BLaER1 treated with 17β-estradiol and CSF1 and Interleukin-3, amounts not matched to agents 10 nM and 100 nM (cell line): ENCODE measurements around the gene CFAP99.

Experiments used
- H3K27ac ChIP-seq, 11 experiments: shearing (Covaris generic); formaldehyde crosslinking; 2 replicates each; pipeline ENCODE4 v1.8.1; 2022
- H3K27me3 ChIP-seq, 11 experiments: shearing (Covaris generic); formaldehyde crosslinking; 2 replicates each; pipeline ENCODE4 v1.8.1; 2022
- H3K36me3 ChIP-seq, 11 experiments: shearing (Covaris generic); formaldehyde crosslinking; 2 replicates each; pipeline ENCODE4 v1.8.1; 2022
- H3K4me1 ChIP-seq, 10 experiments: shearing (Covaris generic); formaldehyde crosslinking; 2 replicates each; pipeline ENCODE4 v1.8.1; 2022
- H3K4me2 ChIP-seq, 11 experiments: shearing (Covaris generic); formaldehyde crosslinking; 2 replicates each; pipeline ENCODE4 v1.8.1; 2022
- H3K4me3 ChIP-seq, 10 experiments: shearing (Covaris generic); formaldehyde crosslinking; 2 replicates each; pipeline ENCODE4 v1.8.1; 2022
- H3K9ac ChIP-seq, 11 experiments: shearing (Covaris generic); formaldehyde crosslinking; 2 replicates each; pipeline ENCODE4 v1.8.1; 2022
- H3K9me3 ChIP-seq, 11 experiments: shearing (Covaris generic); formaldehyde crosslinking; replicated peaks in 1 of 11; 2 replicates each; pipeline ENCODE4 v1.8.1; 2022
- H4K20me1 ChIP-seq, 11 experiments: shearing (Covaris generic); formaldehyde crosslinking; 2 replicates each; pipeline ENCODE4 v1.8.1; 2022
- Cebpa-rat ChIP-seq, 11 experiments: shearing (Covaris generic); IDR thresholded peaks; 2 replicates each; pipeline ENCODE4 v1.8.1; 2022

The CFAP99 gene

DNA sequence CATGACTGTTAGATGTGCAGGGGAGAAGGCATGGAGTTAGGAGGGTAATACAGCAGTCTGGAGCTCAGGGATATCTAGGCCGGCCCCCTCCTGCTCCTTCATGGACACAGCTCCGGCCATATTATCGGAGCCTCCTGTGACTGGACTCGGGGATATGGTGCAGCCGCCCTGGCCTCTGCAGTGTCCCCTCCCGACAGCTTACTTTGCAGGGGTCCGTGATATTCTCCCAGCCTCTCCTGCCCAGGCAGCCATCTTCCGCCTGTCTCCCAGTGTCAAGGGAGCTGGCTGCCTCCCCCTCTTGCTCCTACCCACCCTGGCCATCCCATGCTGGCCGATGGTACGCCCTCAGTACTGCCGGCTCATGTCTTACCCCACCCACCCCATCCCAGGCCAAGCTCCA is 30.3 kb downstream of the CFAP99 start:
- TF ChIP-seq Cebpa-rat (IDR thresholded peaks at IDR 0.05) = no peak
- peaks cover 0 to 11% (median 0%) of the 10 kb centered on the region in 11 experiments; a peak in 1 of 22 replicates for H4K20me1 ChIP-seq
- 0 out of 22 replicates have a peak, but pooled peaks cover 0 to 8% (median 0%) of the 10 kb centered on the region in 11 experiments for H3K9me3 ChIP-seq
- H3K4me1 ChIP-seq = peaks cover 0 to 30% (median 17%) of the 10 kb centered on the region in 10 experiments; a peak in 11 of 20 replicates
- no peak overlapping the region for H3K4me3 ChIP-seq
- no peak overlapping the region for H3K9ac ChIP-seq
- H3K27me3 ChIP-seq = no peaks in the 10 kb centered on the region
- H3K27ac ChIP-seq = no peak overlapping the region
- H3K36me3 ChIP-seq = no peaks in the 10 kb centered on the region
- H3K4me2 ChIP-seq = no peak overlapping the region

DNA sequence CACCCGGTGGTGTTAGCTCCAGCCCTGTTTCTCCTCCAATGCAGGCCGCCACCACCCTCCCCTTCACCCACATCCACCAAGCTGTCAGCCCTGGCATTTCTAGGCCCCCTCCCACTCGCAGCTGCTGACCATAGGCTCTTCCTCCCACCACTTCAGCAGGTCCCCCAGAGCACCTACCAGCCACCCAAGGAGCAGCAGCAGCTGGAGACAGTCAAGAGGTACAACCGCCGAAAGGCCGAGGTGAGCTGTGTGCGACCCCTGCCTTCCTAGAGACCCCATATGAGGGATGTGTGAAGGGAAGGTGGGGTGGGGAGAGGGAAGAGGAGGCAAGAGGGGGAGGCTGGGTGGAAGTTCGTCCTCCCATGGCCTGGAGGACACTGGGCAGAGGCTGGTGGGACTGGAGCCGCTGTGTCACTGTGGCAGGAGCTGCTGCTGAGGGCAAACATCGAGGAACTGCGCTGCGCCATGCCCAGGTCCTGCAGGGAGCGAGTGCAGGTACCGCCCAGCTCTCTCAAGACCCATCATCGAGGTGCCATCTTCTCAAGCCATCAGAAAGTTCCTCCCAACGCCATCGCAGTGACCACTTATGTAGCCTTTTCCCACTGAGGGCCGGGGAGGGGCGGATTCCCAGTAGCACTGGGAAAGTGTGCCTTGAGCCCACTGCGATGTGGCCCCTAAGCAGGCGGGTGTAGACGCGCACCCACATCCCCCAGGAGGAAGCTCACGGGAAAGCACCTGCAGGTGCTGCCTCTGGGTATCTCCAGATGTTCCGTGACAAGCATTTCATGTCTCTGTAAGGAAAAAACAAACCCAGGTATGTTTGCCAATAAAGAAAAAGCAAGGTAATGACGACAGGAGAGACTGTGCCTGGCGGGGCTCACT is 31.0 kb downstream of the CFAP99 start:
- TF ChIP-seq Cebpa-rat (IDR thresholded peaks at IDR 0.05) = no peak
- Histone ChIP-seq H3K9ac (no peak overlapping the region), H3K4me1 (peaks cover 0 to 31% (median 18%) of the 10 kb centered on the region in 10 experiments; a peak in 11 of 20 replicates), H3K27ac (no peak overlapping the region), H3K4me2 (peak overlapping the region in 3 of 11 experiments; percentile 1 to 15 (median 12); a peak in 2 of 22 replicates), H3K27me3 (no peaks in the 10 kb centered on the region), H3K9me3 (0 out of 22 replicates have a peak, but pooled peaks cover 0 to 8% (median 0%) of the 10 kb centered on the region in 11 experiments), H3K36me3 (no peaks in the 10 kb centered on the region), H4K20me1 (peaks cover 0 to 11% (median 0%) of the 10 kb centered on the region in 11 experiments; a peak in 1 of 22 replicates), H3K4me3 (no peak overlapping the region)

DNA sequence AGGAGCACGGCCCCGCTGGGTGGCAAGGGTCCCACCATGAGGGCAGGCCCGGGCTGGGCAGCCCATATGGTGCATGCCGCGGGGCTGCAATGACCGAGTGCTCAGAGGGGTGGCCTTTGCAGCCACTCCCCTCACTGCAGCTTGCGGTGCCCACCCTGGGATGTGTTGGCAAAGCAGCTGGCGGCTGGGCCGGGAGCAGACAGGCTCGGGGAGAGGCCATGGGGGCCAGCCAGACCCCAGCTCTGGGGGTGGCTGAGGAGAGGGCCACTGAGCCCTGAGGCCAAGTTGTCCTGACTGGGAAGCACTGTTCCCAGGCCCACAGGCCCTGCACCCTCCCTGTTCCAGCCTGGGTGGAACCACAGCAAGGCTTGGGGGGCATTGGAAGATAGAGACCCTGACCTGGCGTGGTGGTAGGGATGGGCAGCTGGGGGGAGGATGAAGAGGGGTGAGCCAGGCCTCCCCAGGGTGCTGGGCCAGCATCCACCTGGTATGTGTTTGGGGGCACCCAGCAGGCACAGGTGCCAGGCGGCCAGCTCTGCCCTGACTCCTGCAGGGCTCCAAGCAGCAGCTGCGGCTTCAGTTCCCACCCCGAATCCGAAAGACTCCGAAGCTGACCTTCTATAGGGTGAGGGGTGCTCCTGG is 31.8 kb downstream of the CFAP99 start:
- Histone ChIP-seq H3K36me3 (no peaks in the 10 kb centered on the region), H3K27ac (no peak overlapping the region), H3K27me3 (no peaks in the 10 kb centered on the region), H3K4me2 (peak overlapping the region in 3 of 11 experiments; percentile 1 to 15 (median 12); a peak in 2 of 22 replicates), H3K4me1 (peaks cover 0 to 31% (median 18%) of the 10 kb centered on the region in 10 experiments; a peak in 11 of 20 replicates), H4K20me1 (peaks cover 0 to 11% (median 0%) of the 10 kb centered on the region in 11 experiments; a peak in 1 of 22 replicates), H3K9me3 (0 out of 22 replicates have a peak, but pooled peaks cover 0 to 8% (median 0%) of the 10 kb centered on the region in 11 experiments), H3K4me3 (no peak overlapping the region), H3K9ac (peak overlapping the region in 1 of 11 experiments; percentile 14; a peak in 1 of 22 replicates)
- no peak for TF ChIP-seq Cebpa-rat (IDR thresholded peaks at IDR 0.05)

GRCh38 chr4:2451036-2451520 is 32.3 kb downstream of the CFAP99 start:
- no peak overlapping the region for H3K27ac ChIP-seq
- no peaks in the 10 kb centered on the region for H3K27me3 ChIP-seq
- TF ChIP-seq Cebpa-rat (IDR thresholded peaks at IDR 0.05) = no peak
- 0 out of 22 replicates have a peak, but pooled peaks cover 0 to 8% (median 0%) of the 10 kb centered on the region in 11 experiments for H3K9me3 ChIP-seq
- H4K20me1 ChIP-seq = peaks cover 0 to 11% (median 0%) of the 10 kb centered on the region in 11 experiments; a peak in 1 of 22 replicates
- H3K4me3 ChIP-seq = no peak overlapping the region
- H3K9ac ChIP-seq = no peak overlapping the region
- H3K36me3 ChIP-seq = no peaks in the 10 kb centered on the region
- H3K4me1 ChIP-seq = peaks cover 0 to 31% (median 18%) of the 10 kb centered on the region in 10 experiments; a peak in 11 of 20 replicates
- no peak overlapping the region for H3K4me2 ChIP-seq

- no peaks in the 10 kb centered on the region for H3K27me3 ChIP-seq
- peak overlapping the region in 6 of 11 experiments; percentile 18 to 55 (median 40); a peak in 12 of 22 replicates for H3K4me2 ChIP-seq
- TF ChIP-seq Cebpa-rat (IDR thresholded peaks at IDR 0.05) = no peak
- no peak overlapping the region for H3K4me3 ChIP-seq
- peaks cover 0 to 31% (median 18%) of the 10 kb centered on the region in 10 experiments; a peak in 11 of 20 replicates for H3K4me1 ChIP-seq
- H4K20me1 ChIP-seq = peaks cover 0 to 11% (median 0%) of the 10 kb centered on the region in 11 experiments; a peak in 1 of 22 replicates
- H3K9me3 ChIP-seq = 0 out of 22 replicates have a peak, but pooled peaks cover 0 to under 1% (median 0%) of the 10 kb centered on the region in 11 experiments
- H3K9ac ChIP-seq = no peak overlapping the region
- H3K27ac ChIP-seq = no peak overlapping the region
- no peaks in the 10 kb centered on the region for H3K36me3 ChIP-seq
Measured at GRCh38 chr4:2451821-2452785, 33.3 kb downstream of the CFAP99 start.

DNA sequence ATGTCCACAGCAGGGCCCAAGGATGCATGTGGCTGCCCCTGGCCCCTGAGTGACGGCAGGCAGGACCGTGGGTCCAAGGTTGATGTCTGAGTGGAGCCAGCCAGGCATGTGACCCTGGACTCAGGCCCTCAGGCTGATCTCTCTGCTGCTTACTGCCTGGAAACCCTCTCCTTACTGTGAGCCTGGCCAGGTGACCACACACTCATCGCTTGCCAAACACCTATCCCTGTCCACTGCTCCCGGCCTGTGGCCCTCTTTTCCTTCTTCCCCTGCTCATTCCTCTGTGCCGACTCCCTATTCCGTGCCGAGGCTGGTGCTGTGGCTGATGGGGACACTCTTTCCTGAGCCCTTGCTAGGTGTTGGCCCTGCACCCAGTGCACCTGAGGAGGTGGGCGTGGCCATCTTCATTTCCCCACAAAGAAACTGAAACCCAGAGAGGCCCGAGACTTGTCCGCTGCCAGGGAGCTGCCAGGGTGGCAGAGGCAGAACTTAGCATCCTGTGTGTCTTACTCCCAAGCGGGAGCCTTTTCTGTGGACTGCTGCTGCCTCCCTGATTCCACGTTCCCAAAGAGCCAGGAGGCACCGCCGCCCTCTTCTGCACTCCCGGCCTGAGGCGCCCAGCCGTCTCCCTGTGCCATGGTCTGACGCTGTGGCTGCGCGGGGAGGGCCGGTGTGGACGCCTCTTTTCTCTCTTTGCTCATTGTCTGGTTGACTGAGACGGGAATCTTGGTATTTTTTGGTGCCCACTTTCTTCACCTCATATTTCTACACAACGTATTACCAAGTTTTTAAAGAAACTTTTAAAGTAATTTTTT is 38.9 kb downstream of the CFAP99 start:
- no peak overlapping the region for H3K9ac ChIP-seq
- peaks cover 12 to 21% (median 14%) of the 10 kb centered on the region in 11 experiments for H3K27me3 ChIP-seq
- peaks cover 5 to 33% (median 17%) of the 10 kb centered on the region in 10 experiments; a peak in 19 of 20 replicates for H3K4me1 ChIP-seq
- H3K4me2 ChIP-seq = no peak overlapping the region
- no peak overlapping the region for H3K4me3 ChIP-seq
- no peaks in the 10 kb centered on the region for H3K9me3 ChIP-seq
- TF ChIP-seq Cebpa-rat (IDR thresholded peaks at IDR 0.05) = no peak
- H3K27ac ChIP-seq = no peak overlapping the region
- H4K20me1 ChIP-seq = peaks cover 0 to 17% (median 0%) of the 10 kb centered on the region in 11 experiments; a peak in 2 of 22 replicates
- H3K36me3 ChIP-seq = no peaks in the 10 kb centered on the region
